ENCODE results near the gene ETS2. TPM values are rescaled to one million over a fixed set of nuclear protein-coding genes. Genes with fewer than 3 reads are reported as not detected.

ETS2 gene
- total and polyA plus RNA-seq, 2 donors (not counting 1 experiment from before 2014, with no cell fraction given): 1.9 to 5.6 TPM

DNA sequence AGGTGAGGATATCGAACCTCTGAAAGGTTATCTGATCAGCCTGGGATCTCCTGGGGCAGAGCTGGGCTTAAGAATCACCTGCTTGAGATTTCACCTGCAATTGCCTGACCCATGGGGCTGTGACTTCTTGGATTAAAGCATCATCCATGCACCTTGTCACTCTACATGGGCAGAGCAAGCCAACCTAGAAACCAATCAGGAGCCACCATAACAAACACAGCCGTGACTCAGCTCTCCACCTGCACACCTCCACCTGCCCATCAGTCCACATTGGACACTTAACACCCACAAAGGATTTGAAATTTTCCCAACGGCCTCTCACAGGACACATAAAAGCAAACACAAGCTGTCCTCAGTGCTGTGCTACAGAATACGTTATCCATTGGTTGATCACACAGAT lies 35.1 kb upstream of the ETS2 start:
- peaks cover 0 to 59% (median 21%) of the 10 kb centered on the region in 4 experiments for H3K27me3 ChIP-seq (replicated peaks in 1 of 4; ENCODE audit: control extremely low read depth in 1 of 4, control insufficient read depth in 3 of 4, insufficient read depth in 4 of 4, low read length in 3 of 4)
- no peaks in the 10 kb centered on the region for H3K79me2 ChIP-seq (ENCODE audit: control insufficient read depth, insufficient read depth, low read length)
- H3K4me1 ChIP-seq (ENCODE audit: control insufficient read depth in 2 of 2, insufficient read depth in 2 of 2, low read length in 2 of 2): peaks cover 11 to 12% of the 10 kb centered on the region in 2 donors
- H3K4me1 Mint-ChIP-seq: peaks cover 35% of the 10 kb centered on the region
- no peaks in the 10 kb centered on the region for H3K9me3 Mint-ChIP-seq (ENCODE audit: insufficient read depth)
- no peak for DNase-seq
- no peak overlapping the region for H2AFZ ChIP-seq (ENCODE audit: insufficient read depth, low read depth, low read length, poor library complexity, severe bottlenecking)
- TF ChIP-seq, protein P1, sequence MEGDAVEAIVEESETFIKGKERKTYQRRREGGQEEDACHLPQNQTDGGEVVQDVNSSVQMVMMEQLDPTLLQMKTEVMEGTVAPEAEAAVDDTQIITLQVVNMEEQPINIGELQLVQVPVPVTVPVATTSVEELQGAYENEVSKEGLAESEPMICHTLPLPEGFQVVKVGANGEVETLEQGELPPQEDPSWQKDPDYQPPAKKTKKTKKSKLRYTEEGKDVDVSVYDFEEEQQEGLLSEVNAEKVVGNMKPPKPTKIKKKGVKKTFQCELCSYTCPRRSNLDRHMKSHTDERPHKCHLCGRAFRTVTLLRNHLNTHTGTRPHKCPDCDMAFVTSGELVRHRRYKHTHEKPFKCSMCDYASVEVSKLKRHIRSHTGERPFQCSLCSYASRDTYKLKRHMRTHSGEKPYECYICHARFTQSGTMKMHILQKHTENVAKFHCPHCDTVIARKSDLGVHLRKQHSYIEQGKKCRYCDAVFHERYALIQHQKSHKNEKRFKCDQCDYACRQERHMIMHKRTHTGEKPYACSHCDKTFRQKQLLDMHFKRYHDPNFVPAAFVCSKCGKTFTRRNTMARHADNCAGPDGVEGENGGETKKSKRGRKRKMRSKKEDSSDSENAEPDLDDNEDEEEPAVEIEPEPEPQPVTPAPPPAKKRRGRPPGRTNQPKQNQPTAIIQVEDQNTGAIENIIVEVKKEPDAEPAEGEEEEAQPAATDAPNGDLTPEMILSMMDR (IDR thresholded peaks at IDR 0.05): no peak
- no peak for TF ChIP-seq EZH2 (IDR thresholded peaks at IDR 0.05; ENCODE audit: borderline replicate concordance, insufficient read depth, low read depth, low read length, poor library complexity, severe bottlenecking)
- no peak overlapping the region for H3K27ac Mint-ChIP-seq
- intact Hi-C loops (cut with micrococcal nuclease): no loop called here
- no peak overlapping the region for H3K4me3 ChIP-seq (ENCODE audit: control extremely low read depth in 1 of 5, extremely low read depth in 1 of 5, insufficient read depth in 1 of 5, low read depth in 2 of 5, low read length in 4 of 5)
- H3K9ac ChIP-seq (ENCODE audit: low read length): no peak overlapping the region
- H4K20me1 ChIP-seq (ENCODE audit: control insufficient read depth, insufficient read depth, low read length, poor library complexity, severe bottlenecking): no peaks in the 10 kb centered on the region
- WGBS (ENCODE audit: insufficient coverage): 93% methylated on average over 3 of the region's 4 CpGs
- ChIA-PET POLR2A (no interaction called here), CTCF (no interaction called here)
- H3K4me3 Mint-ChIP-seq: no peak overlapping the region
- H3K27me3 Mint-ChIP-seq: peaks cover 46% of the 10 kb centered on the region
- H3K9me3 ChIP-seq (ENCODE audit: control extremely low read depth in 1 of 3, control insufficient read depth in 2 of 3, insufficient read depth in 1 of 3, low read length in 2 of 3): no peaks in the 10 kb centered on the region
- H3K27ac ChIP-seq (ENCODE audit: low read length in 2 of 2): no peak overlapping the region
- no peak for ATAC-seq (ENCODE audit: low read depth)
- H3K4me2 ChIP-seq (replicated peaks; ENCODE audit: low read depth, low read length, poor library complexity, severe bottlenecking): no peak overlapping the region
- no peaks in the 10 kb centered on the region for H3K36me3 ChIP-seq (replicated peaks in 1 of 2; ENCODE audit: control extremely low read depth in 1 of 2, control insufficient read depth in 1 of 2, extremely low read depth in 1 of 2, insufficient read depth in 2 of 2, low read length in 1 of 2)

GRCh38 chr21:38771536-38771935 lies 34.2 kb upstream of the ETS2 start:
- TF ChIP-seq, protein P1 (IDR thresholded peaks at IDR 0.05): no peak
- TF ChIP-seq EZH2 (IDR thresholded peaks at IDR 0.05; ENCODE audit: borderline replicate concordance, insufficient read depth, low read depth, low read length, poor library complexity, severe bottlenecking): no peak
- no peaks in the 10 kb centered on the region for H3K9me3 Mint-ChIP-seq (ENCODE audit: insufficient read depth)
- ATAC-seq (ENCODE audit: low read depth) (no peak), DNase-seq (no peak)
- Histone ChIP-seq H2AFZ (ENCODE audit: insufficient read depth, low read depth, low read length, poor library complexity, severe bottlenecking) (no peak overlapping the region), H3K4me1 (ENCODE audit: control insufficient read depth in 2 of 2, insufficient read depth in 2 of 2, low read length in 2 of 2) (peaks cover 9 to 12% of the 10 kb centered on the region in 2 donors), H3K9ac (ENCODE audit: low read length) (no peak overlapping the region), H3K79me2 (ENCODE audit: control insufficient read depth, insufficient read depth, low read length) (no peaks in the 10 kb centered on the region), H3K27me3 (replicated peaks in 1 of 4; ENCODE audit: control extremely low read depth in 1 of 4, control insufficient read depth in 3 of 4, insufficient read depth in 4 of 4, low read length in 3 of 4) (peaks cover 0 to 65% (median 26%) of the 10 kb centered on the region in 4 experiments), H3K4me2 (replicated peaks; ENCODE audit: low read depth, low read length, poor library complexity, severe bottlenecking) (no peak overlapping the region), H4K20me1 (ENCODE audit: control insufficient read depth, insufficient read depth, low read length, poor library complexity, severe bottlenecking) (no peaks in the 10 kb centered on the region), H3K36me3 (replicated peaks in 1 of 2; ENCODE audit: control extremely low read depth in 1 of 2, control insufficient read depth in 1 of 2, extremely low read depth in 1 of 2, insufficient read depth in 2 of 2, low read length in 1 of 2) (no peaks in the 10 kb centered on the region), H3K4me3 (ENCODE audit: control extremely low read depth in 1 of 5, extremely low read depth in 1 of 5, insufficient read depth in 1 of 5, low read depth in 2 of 5, low read length in 4 of 5) (no peak overlapping the region), H3K27ac (ENCODE audit: low read length in 2 of 2) (no peak overlapping the region), H3K9me3 (ENCODE audit: control extremely low read depth in 1 of 3, control insufficient read depth in 2 of 3, insufficient read depth in 1 of 3, low read length in 2 of 3) (no peaks in the 10 kb centered on the region)
- intact Hi-C loops (cut with micrococcal nuclease): no loop called here
- ChIA-PET POLR2A (no interaction called here), CTCF (no interaction called here)
- peaks cover 54% of the 10 kb centered on the region for H3K27me3 Mint-ChIP-seq
- no peak overlapping the region for H3K4me3 Mint-ChIP-seq
- peaks cover 35% of the 10 kb centered on the region for H3K4me1 Mint-ChIP-seq
- H3K27ac Mint-ChIP-seq: no peak overlapping the region
